ENCODE data around the gene RERE. TPM values are rescaled to one million over a fixed set of nuclear protein-coding genes. Genes with fewer than 3 reads are reported as not detected.

RERE gene
- total and polyA plus RNA-seq, 2 experiments from 2014 or later: 39.8 to 62.8 TPM

GRCh38 chr1:8745346-8745745, 72.1 kb downstream of the RERE start:
- Histone ChIP-seq H3K4me3 (no peak overlapping the region), H3K36me3 (replicated peaks; ENCODE audit: insufficient read depth, low read depth) (no peaks in the 10 kb centered on the region), H3K4me1 (ENCODE audit: insufficient read depth) (peaks cover 3% of the 10 kb centered on the region), H3K4me2 (no peak overlapping the region), H3K79me2 (peaks cover 93% of the 10 kb centered on the region), H4K20me1 (ENCODE audit: insufficient read depth, poor library complexity, severe bottlenecking) (peaks cover 6% of the 10 kb centered on the region), H3K9me2 (replicated peaks; ENCODE audit: insufficient read depth) (no peaks in the 10 kb centered on the region), H3K27me3 (no peaks in the 10 kb centered on the region), H2AFZ (no peak overlapping the region), H3K27ac (no peak overlapping the region), H3K9me3 (ENCODE audit: low read depth) (no peaks in the 10 kb centered on the region)
- no peak for DNase-seq (ENCODE audit: low spot score)
- 91% methylated on average over 6 of the region's 6 CpGs for WGBS (ENCODE audit: low lambda C conversion rate, missing lambda C conversion rate)
- TF ChIP-seq EZH2 (IDR thresholded peaks at IDR 0.05; ENCODE audit: borderline replicate concordance): no peak
- TF ChIP-seq CTCF (IDR thresholded peaks at IDR 0.05; ENCODE audit: poor library complexity): no peak
- no peak for TF ChIP-seq EZH2phosphoT487 (IDR thresholded peaks at IDR 0.05; ENCODE audit: low read depth, severe bottlenecking, unreplicated experiment)

GRCh38 chr1:8742022-8742924, 75.2 kb downstream of the RERE start:
- H3K4me2 ChIP-seq: no peak overlapping the region
- H3K27ac ChIP-seq: peak overlapping the region; percentile 13
- peaks cover 90% of the 10 kb centered on the region for H3K79me2 ChIP-seq

GRCh38 chr1:8740034-8740449, 77.4 kb downstream of the RERE start:
- H3K9me3 ChIP-seq (ENCODE audit: low read depth): no peaks in the 10 kb centered on the region
- H4K20me1 ChIP-seq (ENCODE audit: insufficient read depth, poor library complexity, severe bottlenecking): no peaks in the 10 kb centered on the region
- no peaks in the 10 kb centered on the region for H3K9me2 ChIP-seq (replicated peaks; ENCODE audit: insufficient read depth)
- H3K4me1 ChIP-seq (ENCODE audit: insufficient read depth): no peaks in the 10 kb centered on the region
- no peak overlapping the region for H2AFZ ChIP-seq
- no peaks in the 10 kb centered on the region for H3K27me3 ChIP-seq
- TF ChIP-seq EZH2 (IDR thresholded peaks at IDR 0.05; ENCODE audit: borderline replicate concordance) (no peak), EZH2phosphoT487 (IDR thresholded peaks at IDR 0.05; ENCODE audit: low read depth, severe bottlenecking, unreplicated experiment) (no peak), CTCF (IDR thresholded peaks at IDR 0.05; ENCODE audit: poor library complexity) (no peak)
- DNase-seq (ENCODE audit: low spot score): no peak
- H3K4me2 ChIP-seq: no peak overlapping the region
- H3K4me3 ChIP-seq: no peak overlapping the region
- H3K27ac ChIP-seq: no peak overlapping the region
- peaks cover 77% of the 10 kb centered on the region for H3K79me2 ChIP-seq
- no peaks in the 10 kb centered on the region for H3K36me3 ChIP-seq (replicated peaks; ENCODE audit: insufficient read depth, low read depth)

More at GRCh38 chr1:8742022-8742924, 75.2 kb downstream of the RERE start:
- Histone ChIP-seq H2AFZ (no peak overlapping the region), H3K4me3 (no peak overlapping the region), H3K27me3 (no peaks in the 10 kb centered on the region), H3K9me2 (replicated peaks; ENCODE audit: insufficient read depth) (no peaks in the 10 kb centered on the region), H3K9me3 (ENCODE audit: low read depth) (no peaks in the 10 kb centered on the region), H3K4me1 (ENCODE audit: insufficient read depth) (peaks cover 3% of the 10 kb centered on the region), H3K36me3 (replicated peaks; ENCODE audit: insufficient read depth, low read depth) (no peaks in the 10 kb centered on the region), H4K20me1 (ENCODE audit: insufficient read depth, poor library complexity, severe bottlenecking) (no peaks in the 10 kb centered on the region)
- TF ChIP-seq EZH2 (IDR thresholded peaks at IDR 0.05; ENCODE audit: borderline replicate concordance) (no peak), CTCF (IDR thresholded peaks at IDR 0.05; ENCODE audit: poor library complexity) (no peak), EZH2phosphoT487 (IDR thresholded peaks at IDR 0.05; ENCODE audit: low read depth, severe bottlenecking, unreplicated experiment) (no peak)
- DNase-seq (ENCODE audit: low spot score): no peak
- 89% methylated on average over 6 of the region's 6 CpGs for WGBS (ENCODE audit: low lambda C conversion rate, missing lambda C conversion rate)

All from hepatocyte (in vitro differentiated cells).